GM12878 (cell line): Measurements from ENCODE around the gene AP1B1. TPM values are rescaled to one million over a fixed set of nuclear protein-coding genes. Genes with fewer than 3 reads are reported as not detected.

ENCODE experiments used
- ATAC-seq: fragments of 200-7000 bp; cut with Tn5 transposase; 3 replicates; pipeline ENCODE4 v1.9.1; 2020; ENCODE audit warnings: mild to moderate bottlenecking, moderate library complexity
- BruUV-seq: library from RNA; stranded (reverse); fragments of 400-500 nt; replicated peaks from 2 replicates; lab custom pipeline; 2021; lab: Mats Ljungman, UMichigan
- CTCF ChIA-PET: fragments of 300-600 bp; sonication (Branson Sonifier 250); formaldehyde crosslinking; extraction: SDS; loops from one replicate; lab custom pipeline; 2021; ENCODE audit warnings: inconsistent platforms; lab: Yijun Ruan, JAX
- POLR2A ChIA-PET: fragments of 350-600 bp; formaldehyde crosslinking; extraction: SDS; loops from one replicate; lab custom pipeline; 2021; ENCODE audit warnings: inconsistent platforms; lab: Charles Lee
- RAD21 ChIA-PET: fragments of 300-600 bp; sonication (Branson Sonifier 250); formaldehyde crosslinking; loops from one replicate; lab custom pipeline; 2023; ENCODE audit warnings: antibody characterized with exemption; ENCODE audit not compliant: unreplicated experiment; lab: Charles Lee
- SMC1A ChIA-PET: fragments of 300-600 bp; sonication (Branson Sonifier 250); formaldehyde crosslinking; loops from one replicate; lab custom pipeline; 2023; ENCODE audit not compliant: unreplicated experiment, uncharacterized antibody; lab: Charles Lee
- DNase-seq: peaks from one replicate; pipeline ENCODE4 v3.0.0-alpha.2; 2011; ENCODE audit warnings: low read depth, low spot score
- FAIRE-seq: peaks from 3 replicates; lab custom pipeline; 2011; peaks lifted over from hg19 to GRCh38; lab: Jason Lieb, UNC
- H2AFZ ChIP-seq: 2 replicates; pipeline ENCODE4 v1.6.0; 2011; ENCODE audit warnings: low read depth, low read length, control low read depth; ENCODE audit not compliant: control insufficient read depth
- H3K27ac ChIP-seq: 2 replicates; pipeline ENCODE4 v1.5.1; 2011; ENCODE audit warnings: control low read depth; ENCODE audit not compliant: control insufficient read depth, insufficient read depth
- H3K27me3 ChIP-seq, 2 experiments: replicated peaks in 1 of 2; 2 replicates each; pipeline versions ENCODE4 v1.6.0 to v1.6.1; 2011; ENCODE audit warnings: low read length in 1 of 2; ENCODE audit not compliant: control insufficient read depth in 2 of 2, insufficient read depth in 2 of 2
- H3K36me3 ChIP-seq, 2 experiments: 2 replicates each; pipeline ENCODE4 v1.5.1; 2011; ENCODE audit warnings: low read length in 1 of 2; ENCODE audit not compliant: control insufficient read depth in 2 of 2, insufficient read depth in 2 of 2
- H3K4me1 ChIP-seq: 2 replicates; pipeline ENCODE4 v1.6.1; 2011; ENCODE audit warnings: mild to moderate bottlenecking, low read length, moderate library complexity, mixed read lengths; ENCODE audit not compliant: control insufficient read depth, insufficient read depth
- H3K4me2 ChIP-seq: 2 replicates; pipeline ENCODE4 v1.6.0; 2011; ENCODE audit warnings: control low read depth; ENCODE audit not compliant: control insufficient read depth, insufficient read depth
- H3K4me3 ChIP-seq: fragments of 200-600 bp; sonication (generic); 2 replicates; pipeline ENCODE4 v1.5.1; 2016
- H3K79me2 ChIP-seq: 2 replicates; pipeline ENCODE4 v1.6.0; 2011; ENCODE audit warnings: low read length; ENCODE audit not compliant: control insufficient read depth, insufficient read depth
- H3K9ac ChIP-seq: 2 replicates; pipeline ENCODE4 v1.8.0; 2011; ENCODE audit warnings: low read length, control low read depth, mixed read lengths; ENCODE audit not compliant: control insufficient read depth, insufficient read depth
- H3K9me3 ChIP-seq: replicated peaks from 3 replicates; pipeline ENCODE4 v1.5.1; 2011; ENCODE audit warnings: mild to moderate bottlenecking, low read length; ENCODE audit not compliant: control insufficient read depth, insufficient read depth
- H4K20me1 ChIP-seq: 2 replicates; pipeline ENCODE4 v1.6.0; 2011; ENCODE audit not compliant: control insufficient read depth, insufficient read depth
- CHD1 ChIP-seq: IDR thresholded peaks from 2 replicates; pipeline ENCODE4 v1.6.1; 2012; ENCODE audit warnings: low read depth, low read length, improper control_type of control experiment
- EP300 ChIP-seq, 2 experiments: fragments of 150-350 bp in 1 of 2; IDR thresholded peaks; 2 replicates each; pipeline ENCODE4 v1.6.1; 2011 to 2012; ENCODE audit warnings: low read depth in 2 of 2, low read length in 2 of 2, borderline replicate concordance in 1 of 2, improper control_type of control experiment in 1 of 2, inconsistent platforms in 1 of 2; ENCODE audit not compliant: control insufficient read depth in 1 of 2
- ETV6 ChIP-seq, 2 experiments: fragments of 450-650 bp in 1 of 2; IDR thresholded peaks in 1 of 2; conservative IDR thresholded peaks in 1 of 2; 2 replicates each; pipeline ENCODE4 v1.6.1; 2014; ENCODE audit warnings: antibody characterized with exemption in 1 of 2, borderline replicate concordance in 1 of 2, low read depth in 1 of 2, mild to moderate bottlenecking in 1 of 2, moderate library complexity in 1 of 2
- EZH2 ChIP-seq: IDR thresholded peaks from 2 replicates; pipeline ENCODE4 v1.6.1; 2012; ENCODE audit warnings: low read depth, mild to moderate bottlenecking, control low read depth, inconsistent platforms, low read length, borderline replicate concordance; ENCODE audit not compliant: control insufficient read depth
- FOS ChIP-seq: IDR thresholded peaks from 3 replicates; pipeline ENCODE4 v1.6.1; 2011; ENCODE audit warnings: borderline replicate concordance; ENCODE audit not compliant: insufficient read length; ENCODE audit errors: extremely low read depth
- IKZF1 ChIP-seq: fragments of 450-650 bp; conservative IDR thresholded peaks from 2 replicates; pipeline ENCODE4 v1.6.1; 2017; ENCODE audit warnings: antibody characterized with exemption, mild to moderate bottlenecking
- KAT2A ChIP-seq: conservative IDR thresholded peaks from 2 replicates; pipeline ENCODE4 v1.6.1; 2011; ENCODE audit warnings: low read depth, low read length; ENCODE audit not compliant: control insufficient read depth
- KDM1A ChIP-seq: fragments of 200-600 bp; sonication (generic); IDR thresholded peaks from 2 replicates; pipeline ENCODE4 v1.6.1; 2016; ENCODE audit warnings: borderline replicate concordance
- MYB ChIP-seq: fragments of 150-350 bp; IDR thresholded peaks from 2 replicates; pipeline ENCODE4 v1.6.1; 2014; ENCODE audit warnings: mild to moderate bottlenecking, low read depth, low read length, borderline replicate concordance
- NFYA ChIP-seq: IDR thresholded peaks from 2 replicates; pipeline ENCODE4 v1.6.1; 2011; ENCODE audit warnings: low read depth, mild to moderate bottlenecking, low read length, improper control_type of control experiment, borderline replicate concordance
- ZNF384 ChIP-seq: IDR thresholded peaks from 2 replicates; pipeline ENCODE4 v1.6.1; 2012; ENCODE audit warnings: low read depth, mild to moderate bottlenecking, low read length, improper control_type of control experiment, borderline replicate concordance
- ZNF687 ChIP-seq: fragments of 450-650 bp; IDR thresholded peaks from 2 replicates; pipeline ENCODE4 v1.6.1; 2017; ENCODE audit warnings: mild to moderate bottlenecking, moderate library complexity
- WGBS: methylation state at CpG from one replicate; pipeline ENCODE4 v1.1.6; 2016; ENCODE audit warnings: low lambda C conversion rate; ENCODE audit not compliant: insufficient replicate concordance, insufficient coverage; ENCODE audit errors: missing lambda C conversion rate; 5-methylcytosine and 5-hydroxymethylcytosine counted together
- in situ Hi-C: fragments of 300-500 bp; cut with MboI; formaldehyde crosslinking; loops from 9 replicates; pipeline ENCODE4 v1.14.3; 2018; ENCODE audit warnings: mixed read lengths
- intact Hi-C: fragments of 100-400 bp; cut with micrococcal nuclease; formaldehyde crosslinking; loops from one replicate; pipeline ENCODE4 v1.14.2; 2022; ENCODE audit not compliant: unreplicated experiment
- polyA plus RNA-seq, 11 experiments: library from polyadenylated mRNA; depleted of rRNA in 4 of 11; unstranded in 6 of 11; stranded (reverse) in 5 of 11; fragments of >200 nt; fragmentation: Nextera tagmentation in 4 of 11; fragmentation: Illumina TruSeq in 1 of 11; extraction: Ambion mirVana in 4 of 11; extraction: Trizol in 1 of 11; gene quantifications; 1 replicate in 1 of 11; 2 replicates in 10 of 11; pipeline versions ENCODE4 v1.2.1 to v1.2.3, GENCODE V29; 2011 to 2016; ENCODE audit warnings: inconsistent platforms in 2 of 11, missing spikeins in 2 of 11, low read depth in 1 of 11
- total RNA-seq, 4 experiments: library from RNA; depleted of rRNA in 3 of 4; stranded (reverse); fragments of >200 nt in 3 of 4; fragmentation: Illumina TruSeq in 1 of 4; extraction: Trizol in 1 of 4; gene quantifications; 2 replicates each; pipeline versions ENCODE4 v1.2.1 to v1.2.3, GENCODE V29; 2013 to 2021
- TF ChIP-seq, protein P1 (sequence below): fragments of 450-650 bp; IDR thresholded peaks from 2 replicates; pipeline ENCODE4 v1.6.1; 2016; ENCODE audit warnings: mild to moderate bottlenecking, moderate library complexity, borderline replicate concordance
- TF ChIP-seq, protein P2 (sequence below): IDR thresholded peaks from 2 replicates; pipeline ENCODE4 v1.6.1; 2012; ENCODE audit warnings: low read depth, low read length, improper control_type of control experiment

The AP1B1 gene
- total and polyA plus RNA-seq, 10 of the 15 experiments (the other 5 are each of a cell fraction or from before 2014, with no cell fraction given): 2.1 to 98.6 (median 57.8) TPM

DNA sequence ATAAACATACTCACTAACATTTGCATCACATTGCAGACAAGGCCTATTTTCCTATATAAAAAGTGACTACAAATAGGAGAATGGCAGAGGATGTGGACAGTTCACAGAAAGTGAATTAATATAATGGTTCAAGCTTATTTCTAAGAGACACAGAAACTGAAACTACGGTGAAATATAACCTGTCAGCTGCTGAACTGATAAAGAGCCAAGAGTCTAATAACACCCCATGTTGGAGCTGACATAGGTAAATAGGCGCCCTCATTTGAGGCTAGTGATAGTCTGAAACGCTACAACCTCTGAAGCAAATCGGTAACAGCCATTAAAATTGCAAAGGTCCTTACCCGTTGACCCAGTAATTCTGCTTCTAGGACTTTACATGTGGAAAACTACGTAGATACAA lies 14.0 kb downstream of the AP1B1 start:
- ChIA-PET RAD21 (interaction anchor here (0.7 kb wide), 1 partner anchor 109 kb away, joined by 3 read pairs; no protein-coding TSS in a partner anchor), SMC1A (interaction anchor here (1.3 to 2.0 kb wide), 2 partner anchors 12 to 150 kb away, joined by 4 to 8 read pairs; no protein-coding TSS in a partner anchor), POLR2A (no interaction called here), CTCF (interaction anchor here (0.7 kb wide), 1 partner anchor 544 kb away, joined by 3 read pairs; no protein-coding TSS in a partner anchor)
- Histone ChIP-seq H4K20me1 (no peaks in the 10 kb centered on the region), H3K79me2 (peaks cover 33% of the 10 kb centered on the region), H3K9me3 (no peaks in the 10 kb centered on the region), H2AFZ (no peak overlapping the region), H3K4me1 (no peaks in the 10 kb centered on the region), H3K4me2 (no peak overlapping the region; the same call in 1 of the 2 replicates), H3K27me3 (no peaks in the 10 kb centered on the region), H3K9ac (no peak overlapping the region), H3K4me3 (no peak overlapping the region), H3K27ac (no peak overlapping the region), H3K36me3 (peaks cover 9 to 12% of the 10 kb centered on the region in 2 experiments)
- no TSS peak for BruUV-seq
- ATAC-seq (no peak; the same call in 2 of the 3 replicates), FAIRE-seq (no peak), DNase-seq (no peak)
- whole genome bisulfite sequencing: 74% methylated on average over 6 of the region's 6 CpGs
- in situ Hi-C loops (no loop called here), intact Hi-C loops (no loop called here)
- TF ChIP-seq FOS: no peak
- no peak for TF ChIP-seq IKZF1
- TF ChIP-seq, protein P1, sequence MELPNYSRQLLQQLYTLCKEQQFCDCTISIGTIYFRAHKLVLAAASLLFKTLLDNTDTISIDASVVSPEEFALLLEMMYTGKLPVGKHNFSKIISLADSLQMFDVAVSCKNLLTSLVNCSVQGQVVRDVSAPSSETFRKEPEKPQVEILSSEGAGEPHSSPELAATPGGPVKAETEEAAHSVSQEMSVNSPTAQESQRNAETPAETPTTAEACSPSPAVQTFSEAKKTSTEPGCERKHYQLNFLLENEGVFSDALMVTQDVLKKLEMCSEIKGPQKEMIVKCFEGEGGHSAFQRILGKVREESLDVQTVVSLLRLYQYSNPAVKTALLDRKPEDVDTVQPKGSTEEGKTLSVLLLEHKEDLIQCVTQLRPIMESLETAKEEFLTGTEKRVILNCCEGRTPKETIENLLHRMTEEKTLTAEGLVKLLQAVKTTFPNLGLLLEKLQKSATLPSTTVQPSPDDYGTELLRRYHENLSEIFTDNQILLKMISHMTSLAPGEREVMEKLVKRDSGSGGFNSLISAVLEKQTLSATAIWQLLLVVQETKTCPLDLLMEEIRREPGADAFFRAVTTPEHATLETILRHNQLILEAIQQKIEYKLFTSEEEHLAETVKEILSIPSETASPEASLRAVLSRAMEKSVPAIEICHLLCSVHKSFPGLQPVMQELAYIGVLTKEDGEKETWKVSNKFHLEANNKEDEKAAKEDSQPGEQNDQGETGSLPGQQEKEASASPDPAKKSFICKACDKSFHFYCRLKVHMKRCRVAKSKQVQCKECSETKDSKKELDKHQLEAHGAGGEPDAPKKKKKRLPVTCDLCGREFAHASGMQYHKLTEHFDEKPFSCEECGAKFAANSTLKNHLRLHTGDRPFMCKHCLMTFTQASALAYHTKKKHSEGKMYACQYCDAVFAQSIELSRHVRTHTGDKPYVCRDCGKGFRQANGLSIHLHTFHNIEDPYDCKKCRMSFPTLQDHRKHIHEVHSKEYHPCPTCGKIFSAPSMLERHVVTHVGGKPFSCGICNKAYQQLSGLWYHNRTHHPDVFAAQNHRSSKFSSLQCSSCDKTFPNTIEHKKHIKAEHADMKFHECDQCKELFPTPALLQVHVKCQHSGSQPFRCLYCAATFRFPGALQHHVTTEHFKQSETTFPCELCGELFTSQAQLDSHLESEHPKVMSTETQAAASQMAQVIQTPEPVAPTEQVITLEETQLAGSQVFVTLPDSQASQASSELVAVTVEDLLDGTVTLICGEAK: no peak
- TF ChIP-seq ETV6 (conservative IDR thresholded peaks at IDR 0.05 in 1 of 2, IDR thresholded peaks at IDR 0.05 in 1 of 2; ENCODE audit: borderline replicate concordance in 1 of 2, low read depth in 1 of 2): no peak
- no peak for TF ChIP-seq KDM1A
- TF ChIP-seq NFYA: no peak
- no peak for TF ChIP-seq ZNF687
- TF ChIP-seq EP300 (IDR thresholded peaks at IDR 0.05; ENCODE audit: borderline replicate concordance in 1 of 2, control insufficient read depth in 1 of 2, low read depth in 2 of 2, low read length in 2 of 2): no peak
- TF ChIP-seq, protein P2, sequence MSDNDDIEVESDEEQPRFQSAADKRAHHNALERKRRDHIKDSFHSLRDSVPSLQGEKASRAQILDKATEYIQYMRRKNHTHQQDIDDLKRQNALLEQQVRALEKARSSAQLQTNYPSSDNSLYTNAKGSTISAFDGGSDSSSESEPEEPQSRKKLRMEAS: no peak
- TF ChIP-seq EZH2: no peak
- no peak for TF ChIP-seq CHD1
- TF ChIP-seq ZNF384: no peak
- no peak for TF ChIP-seq KAT2A
- no peak for TF ChIP-seq MYB
